SK-N-MC (cell line): ENCODE results near the gene VASN.

Source experiments
- DNase-seq: peaks from one replicate; pipeline ENCODE4 v3.0.0-alpha.2; 2011; ENCODE audit warnings: low read depth, low spot score
- H3K27ac ChIP-seq: fragments of 200-600 bp; sonication (generic); 2 replicates; pipeline ENCODE4 v1.5.1; 2016; ENCODE audit warnings: mixed run types
- H3K36me3 ChIP-seq: fragments of 200-600 bp; sonication (generic); 2 replicates; pipeline ENCODE4 v1.6.1; 2017; ENCODE audit warnings: antibody characterized with exemption, low read length, mixed read lengths; ENCODE audit not compliant: insufficient read depth
- H3K4me3 ChIP-seq: fragments of 200-600 bp; sonication (generic); 2 replicates; pipeline ENCODE4 v1.5.1; 2016
- H3K9ac ChIP-seq: fragments of 200-600 bp; sonication (generic); 2 replicates; pipeline ENCODE4 v1.8.0; 2017; ENCODE audit warnings: mixed run types, mixed read lengths; ENCODE audit not compliant: insufficient read length
- H3K9me3 ChIP-seq: fragments of 200-600 bp; sonication (generic); 2 replicates; pipeline ENCODE4 v1.6.1; 2017; ENCODE audit warnings: low read depth, mild to moderate bottlenecking, antibody characterized with exemption, low read length, moderate library complexity, mixed read lengths
- EZH2 ChIP-seq: fragments of 200-600 bp; sonication (generic); IDR thresholded peaks from one replicate; pipeline ENCODE4 v1.6.1; 2017; ENCODE audit warnings: antibody characterized with exemption
- FOXP2 ChIP-seq: optimal IDR thresholded peaks from 2 replicates; pipeline ENCODE3; 2011; ENCODE audit warnings: mild to moderate bottlenecking, moderate library complexity; ENCODE audit not compliant: insufficient read depth; ENCODE audit errors: extremely low read length, control extremely low read depth
- POLR2AphosphoS5 ChIP-seq: IDR thresholded peaks from 2 replicates; pipeline ENCODE4 v1.6.1; 2012; ENCODE audit warnings: mild to moderate bottlenecking, low read depth, low read length, borderline replicate concordance

The VASN gene

DNA sequence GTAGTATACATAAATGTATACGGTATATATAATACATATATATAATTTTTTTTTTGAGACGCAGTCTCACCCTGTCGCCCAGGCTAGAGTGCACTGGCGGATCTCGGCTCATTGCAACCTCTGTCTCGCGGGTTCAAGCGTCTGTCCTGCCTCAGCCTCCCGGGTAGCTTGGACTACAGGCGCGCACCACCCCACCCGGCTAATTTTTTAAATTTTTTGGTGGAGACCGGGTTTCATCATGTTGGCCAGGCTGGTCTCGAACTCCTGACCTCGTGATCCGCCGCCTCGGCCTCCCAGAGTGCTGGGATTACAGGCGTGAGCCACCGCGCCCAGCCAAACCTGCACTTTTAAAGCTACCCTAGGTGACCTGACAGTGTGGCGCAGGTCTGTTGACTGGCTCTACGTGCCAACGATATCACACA is 21.3 kb upstream of the VASN start:
- H3K27ac ChIP-seq: peak overlapping the region; percentile 76

GRCh38 chr16:4350787-4351659 is 20.6 kb upstream of the VASN start, which contains the start of gene PAM16:
Gene PAM16, minus strand, starts transcription at chr16:4351321. Its CDS starts 87 bp downstream, at chr16:4351234.
- Histone ChIP-seq H3K27ac (peak within 1 kb of the TSS; percentile 76), H3K4me3 (peak within 1 kb of the TSS; percentile 86), H3K9me3 (no peaks in the 10 kb centered on the region), H3K36me3 (peaks cover 8% of the 10 kb centered on the region; the same call in 1 of the 2 replicates), H3K9ac (peak within 1 kb of the TSS; percentile 93)
- peak; percentile 76 for TF ChIP-seq POLR2AphosphoS5
- TF ChIP-seq FOXP2: no peak
- peak; percentile 60 for DNase-seq

More for the DNA sequence above, 21.3 kb upstream of the VASN start:
- peak overlapping the region; percentile 93 for H3K9ac ChIP-seq
- TF ChIP-seq FOXP2 (no peak), POLR2AphosphoS5 (no peak), EZH2 (no peak)
- peaks cover 8% of the 10 kb centered on the region; the same call in 1 of the 2 replicates for H3K36me3 ChIP-seq
- no peak for DNase-seq
- H3K4me3 ChIP-seq: peak overlapping the region; percentile 86
- H3K9me3 ChIP-seq: no peaks in the 10 kb centered on the region

DNA sequence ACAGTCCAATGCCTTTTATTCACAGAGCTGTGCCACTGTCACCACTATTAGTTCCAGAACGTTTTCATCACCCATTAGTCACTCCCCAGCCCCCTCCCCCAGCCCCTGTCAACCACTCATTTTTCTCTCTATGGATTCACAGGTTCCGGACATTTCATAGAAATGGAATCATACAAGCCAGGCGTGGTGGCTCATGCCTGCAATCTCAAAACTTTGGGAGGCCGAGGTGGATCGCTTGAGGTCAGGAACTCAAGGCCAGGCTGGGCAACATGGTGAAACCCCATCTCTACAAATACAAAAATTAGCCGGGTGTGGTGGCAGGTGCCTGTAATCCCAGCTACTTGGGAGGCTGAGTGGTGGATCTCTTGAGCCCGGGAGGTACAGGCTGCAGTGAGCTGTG is 19.8 kb upstream of the VASN start:
- no peak for TF ChIP-seq FOXP2
- no peak for TF ChIP-seq EZH2
- Histone ChIP-seq H3K9ac (peak overlapping the region; percentile 66), H3K9me3 (no peaks in the 10 kb centered on the region), H3K4me3 (peak overlapping the region; percentile 86), H3K36me3 (peaks cover 8% of the 10 kb centered on the region; the same call in 1 of the 2 replicates), H3K27ac (peak overlapping the region; percentile 64; the same call in 1 of the 2 replicates)
- DNase-seq: no peak

DNA sequence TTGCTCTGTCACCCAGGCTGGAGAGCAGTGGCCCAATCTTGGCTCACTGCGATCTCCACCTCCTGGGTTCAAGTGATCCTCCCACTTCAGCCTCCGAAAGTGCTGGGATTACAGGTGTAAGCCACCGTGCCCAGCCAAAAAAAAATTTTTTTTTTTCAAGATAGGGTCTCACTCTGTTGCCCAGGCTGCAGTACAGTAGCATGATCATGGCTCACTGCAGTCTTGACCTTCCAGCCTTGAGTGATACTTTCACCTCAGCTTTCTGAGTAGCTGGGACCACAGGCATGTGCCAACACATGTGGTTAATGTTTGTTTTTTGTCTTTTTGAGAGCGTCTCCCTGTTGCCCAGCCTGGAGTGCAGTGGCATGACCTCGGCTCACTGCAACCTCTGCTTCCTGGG is 18.8 kb upstream of the VASN start:
- Histone ChIP-seq H3K9ac (no peak overlapping the region), H3K9me3 (no peaks in the 10 kb centered on the region), H3K4me3 (no peak overlapping the region), H3K36me3 (peaks cover 6% of the 10 kb centered on the region; the same call in 1 of the 2 replicates), H3K27ac (no peak overlapping the region)
- no peak for TF ChIP-seq EZH2
- no peak for TF ChIP-seq POLR2AphosphoS5
- no peak for TF ChIP-seq FOXP2
- DNase-seq: no peak

GRCh38 chr16:4353675-4354074 is 18.0 kb upstream of the VASN start:
- Histone ChIP-seq H3K9me3 (no peaks in the 10 kb centered on the region), H3K9ac (no peak overlapping the region), H3K27ac (no peak overlapping the region), H3K4me3 (no peak overlapping the region), H3K36me3 (peaks cover 4% of the 10 kb centered on the region; the same call in 1 of the 2 replicates)
- TF ChIP-seq EZH2: no peak
- no peak for TF ChIP-seq FOXP2
- DNase-seq: no peak

DNA sequence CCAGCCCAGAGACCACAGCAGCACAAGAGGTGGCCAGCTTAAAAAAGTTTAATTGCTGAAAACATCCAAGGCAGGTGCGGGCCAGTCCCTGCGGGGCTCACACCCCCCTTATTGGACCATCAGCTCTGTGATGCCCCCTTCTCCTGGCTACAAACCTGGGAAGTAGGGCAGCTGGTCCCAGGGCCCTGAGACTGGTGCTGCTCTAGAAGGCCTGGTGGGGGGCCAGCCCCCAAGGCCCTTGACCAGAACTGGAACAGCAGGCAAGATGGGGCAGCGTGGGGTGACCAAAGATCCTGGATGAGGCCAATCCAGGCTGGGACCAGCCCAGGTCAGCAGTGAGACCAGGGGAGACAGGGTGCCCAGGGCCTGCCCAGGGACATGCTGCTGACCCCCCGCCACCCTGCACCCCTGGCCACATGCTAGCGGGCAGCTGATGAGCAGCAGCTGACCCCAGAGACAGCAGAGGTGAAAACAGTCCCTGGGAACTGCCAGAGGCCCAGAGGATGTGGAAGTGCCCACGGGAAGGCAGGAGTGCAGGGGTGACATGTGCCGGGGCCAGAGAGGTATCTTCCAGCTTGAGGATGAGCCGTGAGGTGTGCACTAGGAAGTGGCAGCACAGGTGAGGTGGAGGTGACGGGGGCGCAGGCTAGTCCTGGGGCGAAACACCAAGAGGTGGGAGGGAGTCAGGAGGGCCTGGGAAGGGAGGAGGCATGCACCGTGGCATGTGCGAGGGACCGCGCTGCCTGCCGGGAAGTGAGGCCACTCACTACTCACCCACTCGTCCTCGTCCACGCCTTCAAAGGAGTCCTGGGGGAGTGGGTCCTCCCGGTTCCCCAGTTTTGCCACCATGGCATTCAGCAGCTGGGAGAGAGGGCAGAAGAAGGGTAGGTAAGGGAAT is 16.9 kb upstream of the VASN start:
- Histone ChIP-seq H3K4me3 (no peak overlapping the region), H3K9ac (no peak overlapping the region), H3K36me3 (no peaks in the 10 kb centered on the region), H3K27ac (no peak overlapping the region), H3K9me3 (no peaks in the 10 kb centered on the region)
- TF ChIP-seq POLR2AphosphoS5: no peak
- no peak for TF ChIP-seq FOXP2
- TF ChIP-seq EZH2: no peak
- DNase-seq: no peak

DNA sequence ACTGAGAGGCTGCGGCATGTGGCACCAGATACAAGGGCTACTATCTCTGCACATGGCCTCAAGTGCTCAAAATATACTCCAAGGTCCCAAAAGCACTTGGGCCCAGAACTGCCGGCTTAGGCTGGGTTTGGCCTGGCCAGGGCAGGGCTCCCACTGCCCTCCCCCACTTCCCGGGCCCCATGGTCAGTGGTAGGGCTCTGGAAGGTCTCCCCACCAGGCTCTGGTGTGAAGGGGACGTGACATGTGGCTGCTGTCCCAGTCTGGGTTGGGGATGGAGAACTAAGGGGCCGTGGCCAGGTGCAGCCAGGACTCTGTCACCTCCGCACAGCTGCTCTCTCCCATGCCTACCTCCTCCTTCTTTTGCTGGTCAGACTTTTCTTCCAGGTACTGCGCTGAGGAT is 14.8 kb upstream of the VASN start:
- no peak overlapping the region for H3K4me3 ChIP-seq
- no peak overlapping the region for H3K27ac ChIP-seq
- no peak for DNase-seq
- TF ChIP-seq POLR2AphosphoS5 (no peak), EZH2 (no peak), FOXP2 (no peak)
- no peaks in the 10 kb centered on the region for H3K36me3 ChIP-seq
- H3K9me3 ChIP-seq: no peaks in the 10 kb centered on the region
- H3K9ac ChIP-seq: no peak overlapping the region

- no peaks in the 10 kb centered on the region for H3K9me3 ChIP-seq
These were observed 13.4 kb upstream of the VASN start for GRCh38 chr16:4358236-4358635.

More at GRCh38 chr16:4358236-4358635, 13.4 kb upstream of the VASN start:
- no peak for DNase-seq
- no peak for TF ChIP-seq POLR2AphosphoS5
- Histone ChIP-seq H3K36me3 (no peaks in the 10 kb centered on the region), H3K27ac (no peak overlapping the region), H3K4me3 (no peak overlapping the region), H3K9ac (no peak overlapping the region)
